Calu3 (cell line): ENCODE results near the gene ASB10. TPM values are rescaled to one million over a fixed set of nuclear protein-coding genes. Genes with fewer than 3 reads are reported as not detected.

Experiments
- BruUV-seq: library from RNA; stranded (reverse); fragments of 400-500 nt; replicated peaks from 2 replicates; lab custom pipeline; 2021; lab: Mats Ljungman, UMichigan
- CTCF ChIA-PET: fragments of 300-600 bp; sonication (Branson Sonifier 250); formaldehyde crosslinking; loops from one replicate; lab custom pipeline; 2022; ENCODE audit warnings: antibody characterized with exemption; lab: Charles Lee
- DNase-seq: peaks from one replicate; pipeline ENCODE4 v3.0.0; 2022
- H3K27ac Mint-ChIP-seq: one replicate; pipeline ENCODE4 v1.8.0; 2022; ENCODE audit warnings: mixed read lengths; ENCODE audit not compliant: unreplicated experiment
- H3K27me3 Mint-ChIP-seq: one replicate; pipeline ENCODE4 v1.8.0; 2022; ENCODE audit warnings: mixed read lengths; ENCODE audit not compliant: unreplicated experiment
- H3K36me3 Mint-ChIP-seq: one replicate; pipeline ENCODE4 v1.8.0; 2022; ENCODE audit warnings: mild to moderate bottlenecking, moderate library complexity, mixed read lengths; ENCODE audit not compliant: insufficient read depth, unreplicated experiment
- H3K4me1 Mint-ChIP-seq: one replicate; pipeline ENCODE4 v1.8.0; 2022; ENCODE audit warnings: mild to moderate bottlenecking, low read depth, mixed read lengths; ENCODE audit not compliant: unreplicated experiment
- H3K4me3 Mint-ChIP-seq: one replicate; pipeline ENCODE4 v1.8.0; 2022; ENCODE audit warnings: mild to moderate bottlenecking, low read depth, moderate library complexity, mixed read lengths; ENCODE audit not compliant: unreplicated experiment
- H3K9me3 Mint-ChIP-seq: one replicate; pipeline ENCODE4 v1.8.0; 2022; ENCODE audit warnings: low read depth, mixed read lengths; ENCODE audit not compliant: unreplicated experiment
- intact Hi-C: fragments of 100-400 bp; cut with micrococcal nuclease; formaldehyde crosslinking; loops from one replicate; pipeline ENCODE4 v1.10.0; 2022; ENCODE audit not compliant: unreplicated experiment
- total RNA-seq: library from RNA; stranded (reverse); gene quantifications from 2 replicates; pipeline ENCODE4 v1.2.3, GENCODE V29; 2022
- TF ChIP-seq, protein P1 (sequence below): fragments of 200-600 bp; IDR thresholded peaks from one replicate; pipeline ENCODE4 v1.8.0; 2022; ENCODE audit warnings: antibody characterized with exemption; ENCODE audit not compliant: unreplicated experiment

Gene ASB10
- total RNA-seq, 1 experiment from 2014 or later, result not detected

DNA sequence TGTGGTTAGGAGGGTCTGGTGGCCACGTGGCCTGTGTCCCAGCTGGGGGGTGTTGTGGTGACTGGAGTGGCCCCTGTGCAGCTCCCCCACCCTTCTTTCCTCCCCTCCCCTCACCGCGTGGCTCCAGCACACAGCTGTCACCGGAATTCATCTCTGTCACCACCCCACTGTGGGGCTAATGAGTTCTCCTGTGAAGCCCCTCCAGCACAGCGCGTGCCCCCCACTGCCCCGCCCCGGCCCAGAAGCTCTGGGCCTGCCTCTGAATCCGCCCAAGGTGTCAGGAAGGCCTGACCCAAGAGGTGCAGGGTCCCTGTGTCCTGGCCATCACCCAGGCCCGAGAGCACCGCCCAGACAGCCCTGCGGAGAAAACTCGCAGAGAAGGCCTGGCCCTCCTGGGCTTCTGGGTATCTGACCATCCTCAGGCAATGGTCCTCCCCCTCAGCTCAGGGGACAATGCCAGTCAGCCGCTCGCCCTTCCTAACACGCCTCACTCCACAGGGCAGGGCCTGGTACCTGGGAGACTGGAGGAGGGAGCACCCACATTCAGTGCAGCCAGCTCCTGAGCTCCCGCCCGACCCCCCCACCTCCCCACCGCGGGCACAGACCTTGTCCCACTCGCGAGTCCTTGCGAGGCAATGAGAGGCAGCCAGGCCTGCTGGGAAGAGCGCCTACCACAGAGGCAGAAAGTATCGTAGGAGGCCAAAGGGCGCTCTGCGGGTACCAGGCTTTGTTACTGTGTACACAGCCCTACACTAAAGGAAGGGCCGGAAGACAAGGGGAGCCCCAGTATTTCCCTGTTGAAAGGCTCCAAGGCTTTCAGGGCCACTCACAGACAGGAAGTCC lies 57.7 kb downstream of the ASB10 start:
- CTCF ChIA-PET, result interaction anchor here (0.8 kb wide), 1 partner anchor 101 kb away, joined by 3 read pairs; the partner anchor contains the start of gene ABCB8
- H3K27ac Mint-ChIP-seq, result no peak overlapping the region
- TF ChIP-seq, protein P1, sequence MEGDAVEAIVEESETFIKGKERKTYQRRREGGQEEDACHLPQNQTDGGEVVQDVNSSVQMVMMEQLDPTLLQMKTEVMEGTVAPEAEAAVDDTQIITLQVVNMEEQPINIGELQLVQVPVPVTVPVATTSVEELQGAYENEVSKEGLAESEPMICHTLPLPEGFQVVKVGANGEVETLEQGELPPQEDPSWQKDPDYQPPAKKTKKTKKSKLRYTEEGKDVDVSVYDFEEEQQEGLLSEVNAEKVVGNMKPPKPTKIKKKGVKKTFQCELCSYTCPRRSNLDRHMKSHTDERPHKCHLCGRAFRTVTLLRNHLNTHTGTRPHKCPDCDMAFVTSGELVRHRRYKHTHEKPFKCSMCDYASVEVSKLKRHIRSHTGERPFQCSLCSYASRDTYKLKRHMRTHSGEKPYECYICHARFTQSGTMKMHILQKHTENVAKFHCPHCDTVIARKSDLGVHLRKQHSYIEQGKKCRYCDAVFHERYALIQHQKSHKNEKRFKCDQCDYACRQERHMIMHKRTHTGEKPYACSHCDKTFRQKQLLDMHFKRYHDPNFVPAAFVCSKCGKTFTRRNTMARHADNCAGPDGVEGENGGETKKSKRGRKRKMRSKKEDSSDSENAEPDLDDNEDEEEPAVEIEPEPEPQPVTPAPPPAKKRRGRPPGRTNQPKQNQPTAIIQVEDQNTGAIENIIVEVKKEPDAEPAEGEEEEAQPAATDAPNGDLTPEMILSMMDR, result no peak
- no peaks in the 10 kb centered on the region for H3K4me1 Mint-ChIP-seq
- no TSS peak for BruUV-seq
- H3K4me3 Mint-ChIP-seq, result no peak overlapping the region
- H3K36me3 Mint-ChIP-seq, result peaks cover 22% of the 10 kb centered on the region
- intact Hi-C loops, result no loop called here
- H3K9me3 Mint-ChIP-seq, result no peaks in the 10 kb centered on the region
- no peak for DNase-seq
- H3K27me3 Mint-ChIP-seq, result no peaks in the 10 kb centered on the region

- no TSS peak for BruUV-seq
- DNase-seq, result no peak
- Mint-ChIP-seq H3K9me3 (no peaks in the 10 kb centered on the region), H3K4me3 (no peak overlapping the region), H3K36me3 (peaks cover 27% of the 10 kb centered on the region), H3K27me3 (no peaks in the 10 kb centered on the region), H3K27ac (no peak overlapping the region), H3K4me1 (no peaks in the 10 kb centered on the region)
- intact Hi-C loops, result no loop called here
- CTCF ChIA-PET, result interaction anchor here (0.8 kb wide), 1 partner anchor 100 kb away, joined by 3 read pairs; the partner anchor contains the start of gene ABCB8
- TF ChIP-seq, protein P1, result no peak
Measured at GRCh38 chr7:151128716-151129115, 58.3 kb downstream of the ASB10 start.

DNA sequence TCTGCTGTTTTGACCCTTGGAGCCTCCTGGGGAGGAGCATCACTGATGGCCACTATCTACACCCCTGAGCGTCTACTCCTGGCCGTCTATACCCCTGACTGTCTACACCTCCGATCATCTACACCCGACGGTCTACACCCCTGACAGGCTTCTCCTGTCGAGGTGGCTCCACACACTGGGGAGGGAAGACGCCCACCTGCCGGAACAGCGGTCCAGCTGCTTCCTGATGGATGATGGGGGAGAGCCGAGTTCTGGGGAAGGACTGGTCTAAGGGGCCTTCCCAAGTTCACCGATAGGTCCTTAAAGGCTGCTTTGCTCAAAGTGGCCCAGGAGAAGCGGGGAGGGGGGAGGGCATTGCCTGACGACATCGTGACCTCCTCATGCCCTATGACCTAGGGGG lies 58.9 kb downstream of the ASB10 start:
- BruUV-seq, result no TSS peak
- TF ChIP-seq, protein P1, result no peak
- CTCF ChIA-PET, result no interaction called here
- H3K27me3 Mint-ChIP-seq, result no peaks in the 10 kb centered on the region
- intact Hi-C loops, result no loop called here
- peaks cover 32% of the 10 kb centered on the region for H3K36me3 Mint-ChIP-seq
- H3K27ac Mint-ChIP-seq, result no peak overlapping the region
- H3K4me3 Mint-ChIP-seq, result no peak overlapping the region
- H3K4me1 Mint-ChIP-seq, result no peaks in the 10 kb centered on the region
- DNase-seq, result no peak
- no peaks in the 10 kb centered on the region for H3K9me3 Mint-ChIP-seq

DNA sequence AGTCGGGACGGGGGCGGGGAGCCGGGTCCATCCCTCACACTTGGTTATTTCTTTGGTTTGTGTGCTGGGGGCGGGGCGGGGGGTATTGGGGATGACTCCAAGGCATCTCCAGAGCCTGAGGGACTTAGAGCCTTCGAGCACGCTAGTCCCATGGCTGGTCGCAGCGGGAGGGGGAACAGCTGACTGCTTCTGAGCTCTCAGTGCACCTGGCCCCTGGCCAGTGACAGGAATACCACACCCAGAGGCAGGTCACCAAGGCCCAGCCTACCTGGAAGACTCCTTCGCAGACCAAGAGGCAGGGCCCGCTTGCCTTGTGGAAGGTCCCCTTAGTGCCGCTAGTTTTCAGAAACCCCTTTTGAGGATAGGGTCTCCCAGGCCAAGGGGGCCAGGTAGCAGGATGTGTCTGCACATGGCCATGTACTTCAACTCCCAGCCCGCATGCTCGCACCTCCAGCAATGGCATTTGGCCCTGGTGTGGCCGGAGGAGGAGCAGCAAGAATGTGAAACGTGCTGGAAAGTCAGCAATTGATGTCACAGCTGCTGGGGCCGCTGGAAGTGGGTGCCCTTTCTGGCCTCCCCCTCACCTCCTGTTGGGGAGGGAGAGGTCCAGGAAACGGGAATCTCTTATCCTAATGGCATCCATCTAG lies 60.4 kb downstream of the ASB10 start:
- TF ChIP-seq, protein P1, result no peak
- BruUV-seq, result no TSS peak
- CTCF ChIA-PET, result no interaction called here
- Mint-ChIP-seq H3K27me3 (no peaks in the 10 kb centered on the region), H3K4me3 (no peak overlapping the region), H3K36me3 (peaks cover 29% of the 10 kb centered on the region), H3K4me1 (no peaks in the 10 kb centered on the region), H3K9me3 (no peaks in the 10 kb centered on the region), H3K27ac (no peak overlapping the region)
- intact Hi-C loops, result no loop called here
- no peak for DNase-seq
